ENCODE measurements around the gene C7orf33. TPM values are rescaled to one million over a fixed set of nuclear protein-coding genes. Genes with fewer than 3 reads are reported as not detected.
A peak's percentile ranks its signal among the peaks of the same experiment; 100 is the strongest.

C7orf33 gene
- total RNA-seq, 1 donor from 2014 or later: not detected

DNA sequence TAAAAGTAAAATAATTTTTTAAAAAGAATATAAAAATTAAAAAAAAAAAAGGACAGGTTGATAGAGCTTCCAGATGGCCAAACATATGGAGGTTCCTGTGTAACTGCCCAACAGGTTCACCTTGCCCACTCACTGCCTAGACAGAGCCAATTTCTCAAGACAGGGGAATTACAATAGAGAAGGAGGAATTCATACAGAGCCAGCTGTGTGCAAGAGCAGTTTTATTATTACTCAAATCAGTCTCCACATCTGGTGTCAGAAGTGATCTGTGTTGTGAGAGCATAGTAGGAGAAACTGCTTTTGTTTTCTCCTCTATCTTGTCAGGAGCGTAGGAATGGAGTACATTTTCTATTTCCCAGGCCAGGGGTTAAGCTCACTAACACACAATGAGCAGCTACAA lies 31.0 kb downstream of the C7orf33 start:
- H3K27ac ChIP-seq (ENCODE audit: low read depth, low read length): no peak overlapping the region
- Mint-ChIP-seq H3K27me3 (ENCODE audit: low read depth, unreplicated experiment) (no peaks in the 10 kb centered on the region), H3K4me1 (ENCODE audit: low read depth, unreplicated experiment) (peaks cover 24% of the 10 kb centered on the region), H3K36me3 (ENCODE audit: low read depth, unreplicated experiment) (no peaks in the 10 kb centered on the region), H3K4me3 (ENCODE audit: unreplicated experiment) (no peak overlapping the region), H3K9me3 (ENCODE audit: unreplicated experiment) (peaks cover 2% of the 10 kb centered on the region), H3K27ac (ENCODE audit: unreplicated experiment) (no peak overlapping the region)
- H3K4me1 ChIP-seq (ENCODE audit: insufficient read depth, low read length): peaks cover 5% of the 10 kb centered on the region
- no peaks in the 10 kb centered on the region for H3K36me3 ChIP-seq (ENCODE audit: insufficient read depth, low read length)
- TF ChIP-seq, protein P1, sequence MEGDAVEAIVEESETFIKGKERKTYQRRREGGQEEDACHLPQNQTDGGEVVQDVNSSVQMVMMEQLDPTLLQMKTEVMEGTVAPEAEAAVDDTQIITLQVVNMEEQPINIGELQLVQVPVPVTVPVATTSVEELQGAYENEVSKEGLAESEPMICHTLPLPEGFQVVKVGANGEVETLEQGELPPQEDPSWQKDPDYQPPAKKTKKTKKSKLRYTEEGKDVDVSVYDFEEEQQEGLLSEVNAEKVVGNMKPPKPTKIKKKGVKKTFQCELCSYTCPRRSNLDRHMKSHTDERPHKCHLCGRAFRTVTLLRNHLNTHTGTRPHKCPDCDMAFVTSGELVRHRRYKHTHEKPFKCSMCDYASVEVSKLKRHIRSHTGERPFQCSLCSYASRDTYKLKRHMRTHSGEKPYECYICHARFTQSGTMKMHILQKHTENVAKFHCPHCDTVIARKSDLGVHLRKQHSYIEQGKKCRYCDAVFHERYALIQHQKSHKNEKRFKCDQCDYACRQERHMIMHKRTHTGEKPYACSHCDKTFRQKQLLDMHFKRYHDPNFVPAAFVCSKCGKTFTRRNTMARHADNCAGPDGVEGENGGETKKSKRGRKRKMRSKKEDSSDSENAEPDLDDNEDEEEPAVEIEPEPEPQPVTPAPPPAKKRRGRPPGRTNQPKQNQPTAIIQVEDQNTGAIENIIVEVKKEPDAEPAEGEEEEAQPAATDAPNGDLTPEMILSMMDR (IDR thresholded peaks at IDR 0.05; ENCODE audit: insufficient read depth, low read depth, low read length): no peak
- no peak for TF ChIP-seq EZH2 (IDR thresholded peaks at IDR 0.05; ENCODE audit: insufficient read depth, low read length)
- H3K4me2 ChIP-seq (ENCODE audit: low read length): no peak overlapping the region
- H4K20me1 ChIP-seq (ENCODE audit: insufficient read depth, low read length): no peaks in the 10 kb centered on the region
- no peak for FAIRE-seq
- no peak for DNase-seq (ENCODE audit: low read depth)
- no peaks in the 10 kb centered on the region for H3K79me2 ChIP-seq (ENCODE audit: insufficient read depth, low read length)
- H3K27me3 ChIP-seq (ENCODE audit: insufficient read depth, low read length): peaks cover 2% of the 10 kb centered on the region
- no peaks in the 10 kb centered on the region for H3K9me3 ChIP-seq (ENCODE audit: insufficient read depth, low read depth, low read length)
- no peak overlapping the region for H3K4me3 ChIP-seq (ENCODE audit: insufficient read depth, low read depth, low read length)
- no peak overlapping the region for H3K9ac ChIP-seq (ENCODE audit: low read length)
- no peak overlapping the region for H2AFZ ChIP-seq (ENCODE audit: low read depth, low read length)

DNA sequence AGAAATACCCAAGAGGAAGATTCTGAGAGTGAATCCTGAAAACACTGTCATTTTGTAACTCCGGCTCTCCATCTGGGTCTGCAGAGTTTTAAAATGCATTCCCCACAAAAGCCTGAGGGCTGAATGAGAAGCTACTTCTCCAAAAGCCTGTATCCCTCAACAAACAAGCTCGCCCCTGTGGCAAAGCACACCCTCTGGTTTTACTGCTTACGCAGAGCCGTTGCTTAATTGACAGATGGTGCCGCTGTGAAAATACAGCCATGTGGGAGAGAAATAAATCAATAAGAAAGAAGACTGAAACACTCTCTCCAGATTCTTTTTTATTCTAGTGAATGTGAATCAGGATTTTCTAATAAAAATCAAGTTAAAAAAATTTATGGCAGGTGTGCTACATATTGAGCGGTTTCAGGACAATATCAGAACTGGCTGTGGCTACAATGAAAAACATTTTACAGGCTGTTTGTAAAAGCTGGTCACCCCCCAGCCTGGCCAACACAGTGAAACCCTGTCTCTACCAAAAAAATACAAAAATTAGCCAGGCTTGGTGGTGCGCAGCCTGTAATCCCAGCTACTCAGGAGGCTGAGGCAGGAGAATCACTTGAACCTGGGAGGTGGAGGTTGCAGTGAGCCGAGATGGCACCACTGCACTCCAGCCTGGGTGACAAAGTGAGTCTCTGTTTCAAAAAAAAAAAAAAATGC lies 32.5 kb downstream of the C7orf33 start:
- peaks cover 24% of the 10 kb centered on the region for H3K4me1 Mint-ChIP-seq (ENCODE audit: low read depth, unreplicated experiment)
- peaks cover 5% of the 10 kb centered on the region for H3K4me1 ChIP-seq (ENCODE audit: insufficient read depth, low read length)
- H3K27me3 Mint-ChIP-seq (ENCODE audit: low read depth, unreplicated experiment): no peaks in the 10 kb centered on the region
- H3K4me2 ChIP-seq (ENCODE audit: low read length): peak overlapping the region; percentile 17
- TF ChIP-seq EZH2 (IDR thresholded peaks at IDR 0.05; ENCODE audit: insufficient read depth, low read length): no peak
- TF ChIP-seq, protein P1 (IDR thresholded peaks at IDR 0.05; ENCODE audit: insufficient read depth, low read depth, low read length): no peak
- no peaks in the 10 kb centered on the region for H3K36me3 Mint-ChIP-seq (ENCODE audit: low read depth, unreplicated experiment)
- no peaks in the 10 kb centered on the region for H4K20me1 ChIP-seq (ENCODE audit: insufficient read depth, low read length)
- H3K27me3 ChIP-seq (ENCODE audit: insufficient read depth, low read length): peaks cover 2% of the 10 kb centered on the region
- H3K9ac ChIP-seq (ENCODE audit: low read length): no peak overlapping the region
- no peak overlapping the region for H3K27ac ChIP-seq (ENCODE audit: low read depth, low read length)
- no peak overlapping the region for H3K4me3 Mint-ChIP-seq (ENCODE audit: unreplicated experiment)
- H3K36me3 ChIP-seq (ENCODE audit: insufficient read depth, low read length): no peaks in the 10 kb centered on the region
- no peak overlapping the region for H3K27ac Mint-ChIP-seq (ENCODE audit: unreplicated experiment)
- H3K79me2 ChIP-seq (ENCODE audit: insufficient read depth, low read length): no peaks in the 10 kb centered on the region
- FAIRE-seq: no peak
- H3K4me3 ChIP-seq (ENCODE audit: insufficient read depth, low read depth, low read length): no peak overlapping the region
- DNase-seq (ENCODE audit: low read depth): no peak
- no peaks in the 10 kb centered on the region for H3K9me3 Mint-ChIP-seq (ENCODE audit: unreplicated experiment)
- no peak overlapping the region for H2AFZ ChIP-seq (ENCODE audit: low read depth, low read length)
- no peaks in the 10 kb centered on the region for H3K9me3 ChIP-seq (ENCODE audit: insufficient read depth, low read depth, low read length)

DNA sequence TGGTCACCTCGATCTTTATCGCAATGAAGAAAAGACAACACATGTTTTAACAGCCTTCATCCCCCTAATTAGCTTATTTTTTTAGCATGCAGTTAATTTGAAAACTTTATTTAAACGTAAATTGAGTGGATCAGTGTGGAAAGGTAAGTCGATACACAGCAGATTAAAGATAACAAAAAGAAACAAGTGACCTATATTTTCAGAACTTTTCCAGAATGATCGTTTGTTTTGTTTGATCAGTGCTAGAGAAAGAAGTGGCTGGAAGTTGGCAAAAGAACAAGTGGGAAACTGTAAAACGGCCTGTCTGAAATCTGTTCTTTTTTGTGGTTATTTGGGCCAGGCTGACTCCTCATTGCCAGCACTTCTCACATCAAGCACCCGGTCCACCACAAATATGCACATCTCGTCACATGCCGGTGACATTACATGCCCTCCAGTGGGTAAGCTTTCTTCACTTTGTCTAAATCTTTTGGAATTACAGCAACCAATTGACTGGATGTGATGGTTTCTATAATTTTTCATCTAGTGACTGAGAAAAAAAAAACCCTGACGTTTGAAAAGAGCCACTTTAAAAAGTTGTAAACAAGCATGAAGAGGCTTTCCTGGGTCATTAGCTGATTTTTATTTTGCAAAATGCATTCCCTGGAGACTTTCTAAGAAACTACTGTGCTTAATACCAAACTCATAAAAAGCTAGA lies 33.2 kb downstream of the C7orf33 start:
- H3K4me3 Mint-ChIP-seq (ENCODE audit: unreplicated experiment): no peak overlapping the region
- H3K27me3 ChIP-seq (ENCODE audit: insufficient read depth, low read length): peaks cover 2% of the 10 kb centered on the region
- no peak overlapping the region for H3K4me3 ChIP-seq (ENCODE audit: insufficient read depth, low read depth, low read length)
- H3K9ac ChIP-seq (ENCODE audit: low read length): no peak overlapping the region
- H2AFZ ChIP-seq (ENCODE audit: low read depth, low read length): no peak overlapping the region
- H3K4me2 ChIP-seq (ENCODE audit: low read length): peak overlapping the region; percentile 17
- H3K4me1 Mint-ChIP-seq (ENCODE audit: low read depth, unreplicated experiment): peaks cover 24% of the 10 kb centered on the region
- H3K36me3 ChIP-seq (ENCODE audit: insufficient read depth, low read length): no peaks in the 10 kb centered on the region
- H3K79me2 ChIP-seq (ENCODE audit: insufficient read depth, low read length): no peaks in the 10 kb centered on the region
- DNase-seq (ENCODE audit: low read depth) (peak; percentile 77), FAIRE-seq (no peak)
- H3K36me3 Mint-ChIP-seq (ENCODE audit: low read depth, unreplicated experiment): no peaks in the 10 kb centered on the region
- H3K27ac Mint-ChIP-seq (ENCODE audit: unreplicated experiment): peak overlapping the region; percentile 1
- H3K27me3 Mint-ChIP-seq (ENCODE audit: low read depth, unreplicated experiment): no peaks in the 10 kb centered on the region
- no peaks in the 10 kb centered on the region for H4K20me1 ChIP-seq (ENCODE audit: insufficient read depth, low read length)
- H3K9me3 ChIP-seq (ENCODE audit: insufficient read depth, low read depth, low read length): no peaks in the 10 kb centered on the region
- no peak overlapping the region for H3K27ac ChIP-seq (ENCODE audit: low read depth, low read length)
- TF ChIP-seq, protein P1 (IDR thresholded peaks at IDR 0.05; ENCODE audit: insufficient read depth, low read depth, low read length): no peak
- TF ChIP-seq EZH2 (IDR thresholded peaks at IDR 0.05; ENCODE audit: insufficient read depth, low read length): no peak
- peaks cover 5% of the 10 kb centered on the region for H3K4me1 ChIP-seq (ENCODE audit: insufficient read depth, low read length)
- no peaks in the 10 kb centered on the region for H3K9me3 Mint-ChIP-seq (ENCODE audit: unreplicated experiment)
